ENCODE measurements around the gene CBS.
"Not testable (repeated sequence)": the region's sequence is repeated elsewhere in the genome, so short reads cannot be mapped to it uniquely, and the experiment has no call there.

Gene CBS

GRCh38 chr21:43024439-43025136, 51.0 kb downstream of the CBS start:
- DNase-seq (ENCODE audit: low spot score): no peak

- no peak for DNase-seq (ENCODE audit: low spot score)
Measured at GRCh38 chr21:43023175-43023574, 52.5 kb downstream of the CBS start.

- DNase-seq (ENCODE audit: low spot score): no peak
Measured at GRCh38 chr21:43021756-43022600, 53.7 kb downstream of the CBS start.

- DNase-seq (ENCODE audit: low spot score): no peak
Measured at GRCh38 chr21:43021191-43021590, 54.4 kb downstream of the CBS start.

GRCh38 chr21:43020771-43021170, 54.9 kb downstream of the CBS start:
- DNase-seq (ENCODE audit: low spot score): no peak

GRCh38 chr21:43020177-43020576, 55.5 kb downstream of the CBS start:
- no peak for DNase-seq (ENCODE audit: low spot score)

GRCh38 chr21:43018519-43018918, 57.1 kb downstream of the CBS start:
- DNase-seq (ENCODE audit: low spot score): no peak

GRCh38 chr21:43016728-43017127, 58.9 kb downstream of the CBS start:
- DNase-seq (ENCODE audit: low spot score): no peak

GRCh38 chr21:43015906-43016540, 59.6 kb downstream of the CBS start:
- DNase-seq (ENCODE audit: low spot score): no peak

GRCh38 chr21:43012596-43012995, 63.0 kb downstream of the CBS start:
- no peak for DNase-seq (ENCODE audit: low spot score)

GRCh38 chr21:43006874-43007208, 68.8 kb downstream of the CBS start:
- no peak for DNase-seq (ENCODE audit: low spot score)

GRCh38 chr21:43006051-43006873, 69.4 kb downstream of the CBS start:
- not testable (repeated sequence) for DNase-seq (ENCODE audit: low spot score)

- DNase-seq (ENCODE audit: low spot score): no peak
Measured at GRCh38 chr21:43005635-43006034, 70.0 kb downstream of the CBS start.

GRCh38 chr21:43004926-43005325, 70.7 kb downstream of the CBS start:
- DNase-seq (ENCODE audit: low spot score): no peak

All from COLO829 (cell line).